Naive thymus-derived CD4-positive, alpha-beta T cell (primary cell): ENCODE results near the gene FAM117A. TPM values are rescaled to one million over a fixed set of nuclear protein-coding genes. Genes with fewer than 3 reads are reported as not detected.

Experiments used
- ATAC-seq: fragments of 150-1000 bp; cut with Tn5 transposase; 2 replicates; pipeline ENCODE4 v1.10.0; 2021; ENCODE audit warnings: mild to moderate bottlenecking, moderate library complexity
- CTCF ChIA-PET: fragments of 350-600 bp; sonication (Branson Sonifier 250); formaldehyde crosslinking; loops from one replicate; lab custom pipeline; 2021; ENCODE audit warnings: antibody characterized with exemption; lab: Charles Lee
- POLR2A ChIA-PET: fragments of 350-600 bp; sonication (Branson Sonifier 250); formaldehyde crosslinking; loops from one replicate; lab custom pipeline; 2021; ENCODE audit warnings: antibody characterized with exemption, inconsistent platforms; lab: Charles Lee
- DNase-seq, 9 donors: peaks; one replicate each; pipeline versions ENCODE4 v3.0.0 to v3.0.0-alpha.2; 2020 to 2022; ENCODE audit warnings: mixed read lengths in 1 of 9
- H3K27ac ChIP-seq: one replicate; pipeline ENCODE4 v1.7.0; 2013; ENCODE audit warnings: mild to moderate bottlenecking, low read depth, low read length, moderate library complexity
- H3K27me3 ChIP-seq, 2 donors: one replicate each; pipeline ENCODE4 v1.7.0; 2013; ENCODE audit warnings: low read length in 2 of 2, mild to moderate bottlenecking in 2 of 2, moderate library complexity in 2 of 2; ENCODE audit not compliant: control insufficient read depth in 2 of 2, insufficient read depth in 2 of 2
- H3K36me3 ChIP-seq, 3 experiments: 1 replicate in 2 of 3; 2 replicates in 1 of 3; pipeline ENCODE4 v1.7.0; 2013; ENCODE audit warnings: low read length in 3 of 3, mild to moderate bottlenecking in 3 of 3, moderate library complexity in 1 of 3; ENCODE audit not compliant: insufficient read depth in 3 of 3, control insufficient read depth in 2 of 3
- H3K4me1 ChIP-seq, 2 donors: one replicate each; pipeline ENCODE4 v1.7.0; 2013; ENCODE audit warnings: low read length in 2 of 2, mild to moderate bottlenecking in 2 of 2, moderate library complexity in 1 of 2; ENCODE audit not compliant: control insufficient read depth in 2 of 2, insufficient read depth in 2 of 2
- H3K4me3 ChIP-seq: 2 replicates; pipeline ENCODE4 v1.7.0; 2013; ENCODE audit warnings: mild to moderate bottlenecking, low read length
- H3K9me3 ChIP-seq, 3 experiments: 1 replicate in 2 of 3; 2 replicates in 1 of 3; pipeline ENCODE4 v1.7.0; 2013; ENCODE audit warnings: low read length in 3 of 3; ENCODE audit not compliant: control insufficient read depth in 2 of 3
- H3K27ac Mint-ChIP-seq, 9 donors: one replicate each; pipeline ENCODE4 v1.8.0; 2020 to 2022; ENCODE audit warnings: mixed read lengths in 9 of 9, mild to moderate bottlenecking in 8 of 9, moderate library complexity in 5 of 9, inconsistent platforms in 2 of 9
- H3K27me3 Mint-ChIP-seq, 5 donors: one replicate each; pipeline ENCODE4 v1.8.0; 2021 to 2022; ENCODE audit warnings: mixed read lengths in 5 of 5, mild to moderate bottlenecking in 1 of 5
- H3K36me3 Mint-ChIP-seq, 5 donors: one replicate each; pipeline ENCODE4 v1.8.0; 2020 to 2022; ENCODE audit warnings: mixed read lengths in 5 of 5, mild to moderate bottlenecking in 3 of 5, inconsistent platforms in 1 of 5
- H3K4me1 Mint-ChIP-seq, 7 donors: one replicate each; pipeline ENCODE4 v1.8.0; 2020 to 2022; ENCODE audit warnings: mixed read lengths in 7 of 7, mild to moderate bottlenecking in 3 of 7, inconsistent platforms in 1 of 7
- H3K4me3 Mint-ChIP-seq, 10 donors: one replicate each; pipeline ENCODE4 v1.8.0; 2020 to 2022; ENCODE audit warnings: mild to moderate bottlenecking in 10 of 10, mixed read lengths in 10 of 10, moderate library complexity in 6 of 10, inconsistent platforms in 2 of 10
- H3K9me3 Mint-ChIP-seq, 11 donors: one replicate each; pipeline ENCODE4 v1.8.0; 2020 to 2022; ENCODE audit warnings: mixed read lengths in 11 of 11, mild to moderate bottlenecking in 4 of 11, inconsistent platforms in 1 of 11, moderate library complexity in 1 of 11
- intact Hi-C, 2 donors: fragments of 100-400 bp; cut with micrococcal nuclease; formaldehyde crosslinking; loops; one replicate each; pipeline ENCODE4 v1.15.1; 2023
- polyA plus RNA-seq, 2 donors: library from polyadenylated mRNA; unstranded; fragments of 300-500 nt; fragmentation: Illumina TruSeq; gene quantifications; one replicate each; pipeline ENCODE4 v1.2.3, GENCODE V29; 2021
- total RNA-seq, 6 experiments: library from RNA in 5 of 6; stranded (reverse) in 5 of 6; gene quantifications; 1 replicate in 5 of 6; 2 replicates in 1 of 6; pipeline ENCODE4 v1.2.3 and lab custom pipeline; 2021 to 2026

FAM117A gene
- total and polyA plus RNA-seq, 7 experiments from 2014 or later: 31.8 to 99.1 (median 58.5) TPM

DNA sequence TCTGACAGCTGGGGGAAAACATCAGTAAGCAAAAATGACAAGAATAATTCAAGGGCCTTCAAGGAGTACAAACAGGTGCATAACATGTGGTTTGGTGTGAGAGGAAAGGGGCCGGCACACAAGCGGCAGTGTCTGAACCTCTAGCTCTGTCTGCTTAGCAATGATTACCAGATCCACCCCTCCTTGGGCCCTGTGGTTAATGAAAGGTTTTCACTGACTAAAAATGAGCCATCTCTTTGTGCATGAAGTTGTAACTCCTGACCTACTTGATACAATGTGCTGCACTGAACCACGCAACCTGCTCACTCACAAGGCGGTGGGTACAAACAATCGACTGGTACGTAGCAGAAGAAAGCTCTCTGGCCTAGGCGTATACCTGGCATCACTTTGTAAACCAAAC, 15.1 kb downstream of the FAM117A start:
- ATAC-seq (peak; percentile 79), DNase-seq (peak in 6 of 9 donors; percentile 43 to 61 (median 48))
- Mint-ChIP-seq H3K36me3 (peaks cover 3 to 24% (median 18%) of the 10 kb centered on the region in 5 donors), H3K9me3 (peaks cover 0 to 4% (median 0%) of the 10 kb centered on the region in 11 donors), H3K27ac (peak overlapping the region; percentile 88 to 98 (median 97)), H3K4me3 (peak overlapping the region; percentile 60 to 87 (median 76)), H3K4me1 (peaks cover 49 to 92% (median 76%) of the 10 kb centered on the region in 7 donors), H3K27me3 (no peaks in the 10 kb centered on the region)
- ChIA-PET POLR2A (interaction anchor here (0.9 to 8.1 kb wide), 8 partner anchors 10 to 69 kb away, joined by 3 to 275 read pairs (median 12); partner anchors contain the start of genes FAM117A, KAT7 and SLC35B1), CTCF (interaction anchor here (0.9 to 2.7 kb wide), 6 partner anchors 11 to 335 kb away, joined by 3 to 16 read pairs (median 6); partner anchors contain the start of genes FAM117A and SLC35B1)
- H3K27me3 ChIP-seq: no peaks in the 10 kb centered on the region
- H3K9me3 ChIP-seq: no peaks in the 10 kb centered on the region
- no peak overlapping the region for H3K4me3 ChIP-seq
- intact Hi-C loops: loop anchor here in 1 of 2 donors (1.0 to 10.0 kb wide), 3 partner anchors 9 to 554 kb away; partner anchors contain the start of gene FAM117A
- no peaks in the 10 kb centered on the region for H3K36me3 ChIP-seq
- H3K27ac ChIP-seq: peak overlapping the region; percentile 84
- H3K4me1 ChIP-seq: peaks cover 70 to 76% of the 10 kb centered on the region in 2 donors

DNA sequence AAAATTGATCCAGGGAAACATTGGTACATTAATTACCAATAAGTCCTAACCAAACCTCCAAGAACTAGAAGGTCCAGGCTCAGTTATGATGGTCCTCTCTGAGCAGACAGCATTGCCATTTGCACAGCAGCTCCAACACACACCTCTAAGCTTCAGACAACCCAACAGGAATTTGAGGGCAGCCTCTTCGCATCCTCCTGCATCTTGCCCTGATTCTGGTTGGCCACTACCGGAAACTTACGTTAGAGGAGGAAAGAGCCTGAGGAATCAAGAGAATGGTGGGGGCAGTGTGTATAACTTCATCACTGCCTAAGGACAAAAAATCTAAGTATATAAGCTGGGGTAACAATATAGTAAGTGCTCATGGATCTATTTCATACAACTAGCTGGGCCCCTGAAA, 15.7 kb downstream of the FAM117A start:
- peak overlapping the region; percentile 60 to 87 (median 76) for H3K4me3 Mint-ChIP-seq
- Histone ChIP-seq H3K27ac (peak overlapping the region; percentile 84), H3K27me3 (no peaks in the 10 kb centered on the region), H3K36me3 (no peaks in the 10 kb centered on the region), H3K4me3 (peak overlapping the region; percentile 3), H3K9me3 (no peaks in the 10 kb centered on the region), H3K4me1 (peaks cover 71 to 78% of the 10 kb centered on the region in 2 donors)
- POLR2A ChIA-PET: interaction anchor here (0.9 to 8.1 kb wide), 8 partner anchors 10 to 70 kb away, joined by 3 to 275 read pairs (median 14); partner anchors contain the start of genes FAM117A, KAT7 and SLC35B1
- peaks cover 0 to 4% (median 0%) of the 10 kb centered on the region in 11 donors for H3K9me3 Mint-ChIP-seq
- H3K27ac Mint-ChIP-seq: peak overlapping the region; percentile 88 to 98 (median 97)
- peak in 2 of 9 donors; percentile 16 to 29 for DNase-seq
- CTCF ChIA-PET: interaction anchor here (0.9 to 2.7 kb wide), 7 partner anchors 12 to 336 kb away, joined by 3 to 16 read pairs (median 4); partner anchors contain the start of genes FAM117A and SLC35B1
- peaks cover 48 to 88% (median 73%) of the 10 kb centered on the region in 7 donors for H3K4me1 Mint-ChIP-seq
- ATAC-seq: peak; percentile 35
- intact Hi-C loops: loop anchor here in 1 of 2 donors (1.0 to 10.0 kb wide), 3 partner anchors 9 to 553 kb away; partner anchors contain the start of gene FAM117A
- H3K27me3 Mint-ChIP-seq: no peaks in the 10 kb centered on the region
- H3K36me3 Mint-ChIP-seq: peaks cover 3 to 23% (median 18%) of the 10 kb centered on the region in 5 donors

DNA sequence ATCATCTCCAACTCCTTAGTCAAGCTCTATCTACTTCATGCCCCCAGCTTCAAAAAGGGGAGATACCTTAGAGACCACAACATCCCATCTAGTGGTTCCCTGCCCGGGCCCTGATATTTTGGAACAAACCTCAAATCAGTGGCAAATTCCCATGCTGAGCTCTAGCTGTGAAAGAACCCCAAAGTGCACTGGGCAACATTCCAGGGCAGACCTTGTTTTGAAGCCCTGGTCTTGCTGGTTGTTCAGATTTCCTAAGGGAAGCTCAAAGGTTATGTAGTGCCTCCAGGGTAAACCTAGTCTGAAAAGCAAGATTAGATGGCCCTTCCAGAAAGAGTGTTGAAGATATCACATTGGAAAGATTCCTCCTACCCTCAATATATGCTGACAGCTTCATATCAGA, 16.3 kb downstream of the FAM117A start:
- H3K4me3 ChIP-seq: peak overlapping the region; percentile 3
- Mint-ChIP-seq H3K27me3 (no peaks in the 10 kb centered on the region), H3K4me3 (peak overlapping the region; percentile 60 to 87 (median 76)), H3K9me3 (peaks cover 0 to 4% (median 0%) of the 10 kb centered on the region in 11 donors), H3K27ac (peak overlapping the region; percentile 88 to 98 (median 97)), H3K36me3 (peaks cover 3 to 27% (median 19%) of the 10 kb centered on the region in 5 donors), H3K4me1 (peaks cover 51 to 88% (median 75%) of the 10 kb centered on the region in 7 donors)
- no peaks in the 10 kb centered on the region for H3K36me3 ChIP-seq
- H3K27ac ChIP-seq: peak overlapping the region; percentile 84
- DNase-seq: no peak
- intact Hi-C loops: loop anchor here (1.0 to 10.0 kb wide), 3 partner anchors 8 to 553 kb away; partner anchors contain the start of gene FAM117A (in 1 of the 2)
- ChIA-PET POLR2A (interaction anchor here (0.6 to 8.1 kb wide), 12 partner anchors 9 to 1977 kb away, joined by 3 to 275 read pairs (median 5); partner anchors contain the start of genes FAM117A, KAT7 and SLC35B1), CTCF (interaction anchor here (0.7 to 2.7 kb wide), 7 partner anchors 8 to 178 kb away, joined by 3 to 16 read pairs (median 7); partner anchors contain the start of genes FAM117A and SLC35B1)
- peaks cover 75 to 79% of the 10 kb centered on the region in 2 donors for H3K4me1 ChIP-seq
- no peak for ATAC-seq
- H3K9me3 ChIP-seq: no peaks in the 10 kb centered on the region
- no peaks in the 10 kb centered on the region for H3K27me3 ChIP-seq

DNA sequence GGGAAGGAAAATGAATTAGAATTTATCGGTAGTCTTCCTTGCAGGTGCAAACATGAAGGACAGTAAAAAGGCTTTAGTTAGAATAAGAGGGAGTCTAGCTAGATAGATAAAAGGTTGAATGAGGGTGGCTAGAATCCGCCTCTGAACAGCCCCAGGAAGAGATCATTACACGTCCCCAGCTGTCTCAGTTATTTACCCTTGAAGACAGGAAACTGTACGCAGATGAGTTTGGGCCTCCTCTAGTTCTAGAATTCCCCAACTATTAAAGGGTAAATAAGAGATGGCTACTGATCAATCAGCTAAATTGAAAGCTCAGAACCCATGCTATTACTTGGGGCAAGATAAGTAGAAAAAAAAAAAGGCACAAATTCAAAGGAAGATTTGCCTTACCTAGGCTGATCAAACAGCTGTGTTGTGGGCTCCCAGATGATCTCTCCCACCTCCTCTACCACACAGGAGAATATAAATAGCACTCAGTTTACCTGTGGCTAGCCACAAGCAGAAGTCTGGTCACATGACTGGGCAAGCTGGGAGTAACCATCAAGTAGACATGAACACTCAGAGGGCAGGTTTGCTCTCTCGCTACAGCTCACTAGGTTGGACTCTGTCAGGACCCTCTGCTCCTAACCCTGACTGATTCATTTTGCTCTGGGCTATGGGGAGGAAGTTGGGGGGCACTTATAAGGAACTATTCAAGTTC, 17.0 kb downstream of the FAM117A start:
- Histone ChIP-seq H3K36me3 (no peaks in the 10 kb centered on the region), H3K27me3 (no peaks in the 10 kb centered on the region), H3K27ac (peak overlapping the region; percentile 84), H3K4me3 (peak overlapping the region; percentile 16), H3K9me3 (no peaks in the 10 kb centered on the region), H3K4me1 (peaks cover 81 to 82% of the 10 kb centered on the region in 2 donors)
- Mint-ChIP-seq H3K4me3 (peak overlapping the region; percentile 60 to 87 (median 76)), H3K27ac (peak overlapping the region; percentile 88 to 98 (median 97)), H3K36me3 (peaks cover 3 to 25% (median 19%) of the 10 kb centered on the region in 5 donors), H3K27me3 (no peaks in the 10 kb centered on the region), H3K4me1 (peaks cover 54 to 88% (median 75%) of the 10 kb centered on the region in 7 donors), H3K9me3 (peaks cover 0 to 4% (median 0%) of the 10 kb centered on the region in 11 donors)
- ATAC-seq (peak; percentile 78), DNase-seq (peak in 7 of 9 donors; percentile 54 to 66 (median 63))
- intact Hi-C loops: loop anchor here (1.0 to 10.0 kb wide), 4 partner anchors 8 to 552 kb away; partner anchors contain the start of genes FAM117A (in 1 of the 2) and KAT7 (in 1 of the 2)
- POLR2A ChIA-PET: interaction anchor here (0.6 to 8.1 kb wide), 12 partner anchors 8 to 1976 kb away, joined by 3 to 275 read pairs (median 5); partner anchors contain the start of genes FAM117A, KAT7 and SLC35B1
- CTCF ChIA-PET: interaction anchor here (0.7 to 2.7 kb wide), 8 partner anchors 9 to 178 kb away, joined by 3 to 16 read pairs (median 6); partner anchors contain the start of genes FAM117A and SLC35B1

DNA sequence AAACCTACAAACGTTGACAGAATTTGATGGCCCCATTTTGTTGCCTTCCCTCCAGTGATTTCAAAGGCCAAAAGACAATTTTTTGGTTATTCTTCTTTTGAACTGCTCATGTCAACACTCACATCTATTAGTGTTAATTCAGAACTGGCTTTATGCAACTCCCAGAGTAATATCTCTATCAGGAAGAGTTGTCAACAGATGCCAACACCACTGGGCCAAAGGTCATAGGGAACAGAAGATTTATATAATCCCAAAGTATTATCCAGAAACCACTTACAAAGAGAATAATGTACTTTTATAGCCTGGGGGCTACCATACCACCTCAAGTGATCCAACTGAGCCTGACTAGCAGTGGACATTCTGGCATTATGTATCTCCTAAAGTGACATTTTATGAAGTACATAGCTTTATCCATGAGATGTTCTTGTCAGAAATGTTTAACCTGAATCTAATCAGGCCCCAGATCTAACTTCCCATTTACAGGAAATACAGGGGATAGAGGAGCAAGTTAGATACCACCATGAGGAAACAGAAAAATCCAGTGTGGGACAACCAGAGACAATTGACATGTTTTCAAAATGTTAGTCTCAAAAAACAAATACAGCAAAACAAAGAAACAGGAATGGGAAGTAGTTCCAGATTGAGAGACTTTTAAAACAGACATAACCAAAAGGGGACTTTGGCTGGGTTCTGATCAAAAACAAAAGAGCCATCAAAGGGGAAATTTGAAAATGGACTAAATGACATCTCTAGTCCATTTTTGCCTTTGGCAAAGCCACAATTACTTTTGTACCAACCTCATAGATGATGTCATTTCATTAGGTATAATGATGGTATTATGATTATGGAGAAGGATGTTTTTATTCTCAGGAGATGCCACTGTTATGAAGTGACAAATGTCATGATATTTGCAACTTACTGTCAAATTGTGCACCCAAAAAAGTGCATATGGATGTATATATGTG, 18.5 kb downstream of the FAM117A start:
- no peaks in the 10 kb centered on the region for H3K36me3 ChIP-seq
- H3K27me3 Mint-ChIP-seq: no peaks in the 10 kb centered on the region
- H3K27ac Mint-ChIP-seq: peak overlapping the region; percentile 88 to 98 (median 97)
- peaks cover 67 to 97% (median 85%) of the 10 kb centered on the region in 7 donors for H3K4me1 Mint-ChIP-seq
- ChIA-PET CTCF (interaction anchor here (1.1 kb wide), 1 partner anchor 18 kb away, joined by 6 read pairs; no protein-coding TSS in a partner anchor), POLR2A (interaction anchor here (1.0 to 10.2 kb wide), 7 partner anchors 7 to 42 kb away, joined by 3 to 318 read pairs (median 25); partner anchors contain the start of genes FAM117A, KAT7 and SLC35B1)
- intact Hi-C loops: loop anchor here (1.0 to 10.0 kb wide), 3 partner anchors 19 to 551 kb away; partner anchors contain the start of genes FAM117A (in 1 of the 2) and KAT7 (in 1 of the 2)
- H3K27ac ChIP-seq: peak overlapping the region; percentile 84
- no peaks in the 10 kb centered on the region for H3K9me3 ChIP-seq
- ATAC-seq (no peak), DNase-seq (no peak)
- H3K4me3 ChIP-seq: no peak overlapping the region
- H3K27me3 ChIP-seq: no peaks in the 10 kb centered on the region
- H3K4me1 ChIP-seq: peaks cover 95% of the 10 kb centered on the region in 2 donors
- H3K9me3 Mint-ChIP-seq: peaks cover 0 to 4% (median 0%) of the 10 kb centered on the region in 11 donors
- H3K4me3 Mint-ChIP-seq: peak overlapping the region; percentile 60 to 87 (median 76)
- H3K36me3 Mint-ChIP-seq: peaks cover 3 to 32% (median 19%) of the 10 kb centered on the region in 5 donors
